ENCODE data around the gene HERPUD1. TPM values are rescaled to one million over a fixed set of nuclear protein-coding genes. Genes with fewer than 3 reads are reported as not detected.
A peak's percentile ranks its signal among the peaks of the same experiment; 100 is the strongest.

HERPUD1 gene
- polyA plus RNA-seq, 1 of the 3 experiments (the other 2 are of a cell fraction), result 46.3 TPM

- H4K20me1 ChIP-seq (ENCODE audit: insufficient read depth), result peaks cover 36% of the 10 kb centered on the region
- DNase-seq, result no peak
- H3K4me3 ChIP-seq (ENCODE audit: low read depth in 2 of 2, low read length in 1 of 2), result peak overlapping the region; percentile 41 to 99; a peak in 3 of 4 replicates
- WGBS (ENCODE audit: low lambda C conversion rate), result 45% methylated on average over 16 of the region's 25 CpGs
- peak overlapping the region; percentile 62 for H3K9ac ChIP-seq
- H3K79me2 ChIP-seq (ENCODE audit: insufficient read depth), result peaks cover 44% of the 10 kb centered on the region
- peaks cover 18 to 32% of the 10 kb centered on the region in 2 experiments; a peak in 3 of 4 replicates for H3K4me1 ChIP-seq (ENCODE audit: control insufficient read depth in 1 of 2, insufficient read depth in 2 of 2, low read depth in 1 of 2, low read length in 1 of 2)
- no peaks in the 10 kb centered on the region for H3K27me3 ChIP-seq (ENCODE audit: insufficient read depth)
- TF ChIP-seq USF2 (IDR thresholded peaks at IDR 0.05; ENCODE audit: borderline replicate concordance, low read depth, low read length) (no peak), RXRA (IDR thresholded peaks at IDR 0.05; ENCODE audit: borderline replicate concordance, low read depth) (no peak), CHD2 (IDR thresholded peaks at IDR 0.05; ENCODE audit: low read length, partially characterized antibody) (no peak)
- POLR2A ChIA-PET, result interaction anchor here (0.6 to 5.8 kb wide), 21 partner anchors 10 to 148 kb away, joined by 3 to 43 read pairs (median 3); no protein-coding TSS in a partner anchor
- peak overlapping the region; percentile 61 for H3K4me2 ChIP-seq
- peak overlapping the region; percentile 14 for H2AFZ ChIP-seq (ENCODE audit: low read depth)
- H3K9me3 ChIP-seq, result no peaks in the 10 kb centered on the region
- H3K27ac ChIP-seq (ENCODE audit: low read depth in 2 of 2, low read length in 1 of 2), result peak overlapping the region; percentile 68 to 85
- CTCF ChIA-PET, result interaction anchor here (0.7 to 3.6 kb wide), 5 partner anchors 35 to 138 kb away, joined by 3 to 21 read pairs (median 5); no protein-coding TSS in a partner anchor
- no peaks in the 10 kb centered on the region for H3K9me2 ChIP-seq
- H3F3A ChIP-seq (replicated peaks; ENCODE audit: insufficient read depth), result peaks cover 6% of the 10 kb centered on the region
- H3K36me3 ChIP-seq (replicated peaks in 1 of 2; ENCODE audit: control insufficient read depth in 1 of 2, insufficient read depth in 2 of 2, low read length in 1 of 2), result peaks cover 17 to 20% of the 10 kb centered on the region in 2 experiments
These were observed 561 bp upstream of the HERPUD1 start for GRCh38 chr16:56931271-56931891.

- H3K27ac ChIP-seq (ENCODE audit: low read depth in 2 of 2, low read length in 1 of 2), result peak overlapping the region; percentile 69 to 90
- H3K9me2 ChIP-seq, result no peaks in the 10 kb centered on the region
- H3K27me3 ChIP-seq (ENCODE audit: insufficient read depth), result no peaks in the 10 kb centered on the region
- peaks cover 60% of the 10 kb centered on the region for H3K79me2 ChIP-seq (ENCODE audit: insufficient read depth)
- peaks cover 18 to 32% of the 10 kb centered on the region in 2 experiments; a peak in 3 of 4 replicates for H3K4me1 ChIP-seq (ENCODE audit: control insufficient read depth in 1 of 2, insufficient read depth in 2 of 2, low read depth in 1 of 2, low read length in 1 of 2)
- ChIA-PET CTCF (interaction anchor here (0.5 to 3.6 kb wide), 10 partner anchors 15 to 1228 kb away, joined by 3 to 21 read pairs (median 4); no protein-coding TSS in a partner anchor), POLR2A (interaction anchor here (0.7 to 5.8 kb wide), 7 partner anchors 11 to 79 kb away, joined by 3 to 43 read pairs (median 3); partner anchors contain the start of gene SLC12A3)
- no peak overlapping the region for H2AFZ ChIP-seq (ENCODE audit: low read depth)
- WGBS (ENCODE audit: low lambda C conversion rate), result 6% methylated on average over 23 of the region's 25 CpGs
- no peaks in the 10 kb centered on the region for H3K9me3 ChIP-seq
- H4K20me1 ChIP-seq (ENCODE audit: insufficient read depth), result peaks cover 48% of the 10 kb centered on the region
- DNase-seq, result peak; percentile 67
- peak overlapping the region; percentile 84 to 99 for H3K4me3 ChIP-seq (ENCODE audit: low read depth in 2 of 2, low read length in 1 of 2)
- peaks cover 14% of the 10 kb centered on the region for H3F3A ChIP-seq (replicated peaks; ENCODE audit: insufficient read depth)
- peak overlapping the region; percentile 66 for H3K4me2 ChIP-seq
- peaks cover 33 to 36% of the 10 kb centered on the region in 2 experiments for H3K36me3 ChIP-seq (replicated peaks in 1 of 2; ENCODE audit: control insufficient read depth in 1 of 2, insufficient read depth in 2 of 2, low read length in 1 of 2)
- H3K9ac ChIP-seq, result peak overlapping the region; percentile 88
- TF ChIP-seq MAX (IDR thresholded peaks at IDR 0.05; ENCODE audit: low read depth) (peak; percentile 95), GATA2 (CRISPR knock-in tag; IDR thresholded peaks at IDR 0.05) (no peak), NRF1 (IDR thresholded peaks at IDR 0.05; ENCODE audit: low read depth, low read length) (no peak), GABPA (IDR thresholded peaks at IDR 0.05; ENCODE audit: low read depth) (peak; percentile 32; the same call in 1 of the 2 replicates), USF2 (IDR thresholded peaks at IDR 0.05; ENCODE audit: borderline replicate concordance, low read depth, low read length) (peak; percentile 54; the same call in 1 of the 2 replicates), RAD21 (IDR thresholded peaks at IDR 0.05; ENCODE audit: low read length) (no peak), TAF1 (IDR thresholded peaks at IDR 0.05; ENCODE audit: borderline replicate concordance, low read depth, low read length) (no peak), PBX3 (IDR thresholded peaks at IDR 0.05) (no peak), MXI1 (IDR thresholded peaks at IDR 0.05; ENCODE audit: low read depth, low read length) (peak; percentile 98), MEF2A (IDR thresholded peaks at IDR 0.05; ENCODE audit: borderline replicate concordance, low read depth) (no peak), EP300 (IDR thresholded peaks at IDR 0.05; ENCODE audit: borderline replicate concordance in 1 of 2, low read depth in 1 of 2, low read length in 1 of 2) (no peak), USF1 (IDR thresholded peaks at IDR 0.05; ENCODE audit: borderline replicate concordance, low read depth) (peak; percentile 89), JUND (IDR thresholded peaks at IDR 0.05) (no peak), ELF1 (IDR thresholded peaks at IDR 0.05) (no peak), TCF12 (IDR thresholded peaks at IDR 0.05) (no peak), IRF3 (IDR thresholded peaks at IDR 0.05; ENCODE audit: low read depth, low read length) (no peak), FOXM1 (IDR thresholded peaks at IDR 0.05; ENCODE audit: low read depth) (no peak), FOXJ3 (CRISPR knock-in tag; IDR thresholded peaks at IDR 0.05) (no peak)
These were observed 1.0 kb downstream of the HERPUD1 start for GRCh38 chr16:56932721-56933619.

Data from SK-N-SH (cell line).